ENCODE measurements around the gene COLEC11.
"Not testable (repeated sequence)": the region's sequence is repeated elsewhere in the genome, so short reads cannot be mapped to it uniquely, and the experiment has no call there.

Gene COLEC11

GRCh38 chr2:3655871-3656761 lies 61.2 kb downstream of the COLEC11 start:
- no peak for DNase-seq

- DNase-seq, result no peak
These were observed 62.1 kb downstream of the COLEC11 start for GRCh38 chr2:3656762-3657721.

- DNase-seq, result no peak
These were observed 63.0 kb downstream of the COLEC11 start, which contains the start of gene ALLC for GRCh38 chr2:3657881-3658280. Gene ALLC, plus strand, starts transcription at chr2:3658200. Its CDS starts 12,958 bp downstream, at chr2:3671158.

- no peak for DNase-seq
These were observed 64.8 kb downstream of the COLEC11 start for GRCh38 chr2:3659447-3660432.

GRCh38 chr2:3660640-3661039 lies 65.7 kb downstream of the COLEC11 start:
- not testable (repeated sequence) for DNase-seq

GRCh38 chr2:3661149-3661660 lies 66.3 kb downstream of the COLEC11 start:
- no peak for DNase-seq

GRCh38 chr2:3662239-3662638 lies 67.3 kb downstream of the COLEC11 start:
- no peak for DNase-seq

GRCh38 chr2:3664118-3664517 lies 69.2 kb downstream of the COLEC11 start:
- no peak for DNase-seq

GRCh38 chr2:3664925-3665324 lies 70.0 kb downstream of the COLEC11 start:
- no peak for DNase-seq

GRCh38 chr2:3665886-3666612 lies 71.1 kb downstream of the COLEC11 start:
- DNase-seq, result no peak

GRCh38 chr2:3666613-3666975 lies 71.7 kb downstream of the COLEC11 start:
- DNase-seq, result no peak

- no peak for DNase-seq
These were observed 72.3 kb downstream of the COLEC11 start for GRCh38 chr2:3667151-3667631.

- no peak for DNase-seq
These were observed 74.7 kb downstream of the COLEC11 start for GRCh38 chr2:3669656-3670055.

- no peak for DNase-seq
These were observed 75.5 kb downstream of the COLEC11 start for GRCh38 chr2:3670376-3670775.

- DNase-seq, result no peak
These were observed 76.0 kb downstream of the COLEC11 start for GRCh38 chr2:3670941-3671340.

- DNase-seq, result no peak
These were observed 78.2 kb downstream of the COLEC11 start for GRCh38 chr2:3672861-3673678.

- DNase-seq, result no peak
These were observed 79.3 kb downstream of the COLEC11 start for GRCh38 chr2:3674066-3674845.

GRCh38 chr2:3675687-3676086 lies 80.8 kb downstream of the COLEC11 start:
- no peak for DNase-seq

- DNase-seq, result no peak
These were observed 82.5 kb downstream of the COLEC11 start for GRCh38 chr2:3677436-3677835.
